Psoas muscle (tissue), 8 donors: ENCODE data around the gene KIRREL3. TPM values are rescaled to one million over a fixed set of nuclear protein-coding genes. Genes with fewer than 3 reads are reported as not detected.

Experiments
- ATAC-seq, 4 donors: fragments of 200-7000 bp; cut with Tn5 transposase; one replicate each; pipeline ENCODE4 v1.9.1; 2020; ENCODE audit warnings: moderate library complexity in 3 of 4, mild to moderate bottlenecking in 2 of 4
- DNase-seq, 2 donors: peaks; one replicate each; pipeline ENCODE4 v3.0.0-alpha.2; 2020
- H3K27ac ChIP-seq: fragments of 200-600 bp; one replicate; pipeline ENCODE4 v1.8.0; 2022
- H3K27me3 ChIP-seq, 3 donors: fragments of 200-600 bp in 1 of 3; one replicate each; pipeline versions ENCODE4 v1.6.1 to v1.8.0; 2013 to 2022; ENCODE audit warnings: low read length in 2 of 3, mild to moderate bottlenecking in 2 of 3, moderate library complexity in 1 of 3; ENCODE audit not compliant: insufficient read depth in 3 of 3
- H3K36me3 ChIP-seq, 2 donors: fragments of 200-600 bp in 1 of 2; one replicate each; pipeline versions ENCODE4 v1.6.1 to v1.8.0; 2013 to 2022; ENCODE audit warnings: low read depth in 1 of 2, mild to moderate bottlenecking in 1 of 2, moderate library complexity in 1 of 2; ENCODE audit not compliant: insufficient read depth in 1 of 2
- H3K4me1 ChIP-seq: fragments of 200-600 bp; one replicate; pipeline ENCODE4 v1.8.0; 2022
- H3K4me3 ChIP-seq: fragments of 200-600 bp; one replicate; pipeline ENCODE4 v1.8.0; 2022; ENCODE audit warnings: mild to moderate bottlenecking
- H3K9me3 ChIP-seq: fragments of 200-600 bp; one replicate; pipeline ENCODE4 v1.8.0; 2022
- CTCF ChIP-seq: fragments of 200-600 bp; IDR thresholded peaks from one replicate; pipeline ENCODE4 v1.8.0; 2022; ENCODE audit warnings: antibody characterized with exemption
- WGBS, 3 donors: extraction: QIAGEN DNeasy Blood & Tissue Kit; methylation state at CpG; one replicate each; pipeline versions ENCODE4 v1.1.6 to v1.1.7; 2013; 5-methylcytosine and 5-hydroxymethylcytosine counted together
- intact Hi-C, 2 donors: fragments of 100-400 bp; cut with DNase I; formaldehyde crosslinking; loops; one replicate each; pipeline versions ENCODE4 v1.11.0 to v1.14.2; 2022
- polyA plus RNA-seq, 3 donors: library from polyadenylated mRNA; stranded (reverse); fragments of 200-250 nt; gene quantifications; one replicate each; pipeline ENCODE4 v1.2.3, GENCODE V29; 2013
- total RNA-seq, 4 donors: library from RNA; stranded (reverse); fragmentation: NEBNext Ultra II Directional in 2 of 4; extraction: Animal tissue kit (Norgen Biotek cat#: 25700) in 2 of 4; gene quantifications; one replicate each; pipeline versions ENCODE4 v1.2.1 to v1.2.4, GENCODE V29; 2021 to 2023
- donor health status: healthy with polysubstance abuse.
- donor health status: DM: no; HTN: no; CAD: no; lungs with moderate emphysema.
- donor health status: Bipolar disorder and iron deficiency.
- donor health status: healthy.
- donor health status: DM: yes; HTN: yes; CAD: no.
- donor health status: DM: no; HTN: no; CAD: no.
- donor health status: DM: no; HTN: no; CAD: no.
- donor health status: DM: yes; HTN: yes; CAD: no.

Gene KIRREL3
- total and polyA plus RNA-seq, 7 donors, result 0.04 TPM; not detected in 6

GRCh38 chr11:126519764-126520734, 480.5 kb downstream of the KIRREL3 start:
- intact Hi-C loops, result no loop called here
- Histone ChIP-seq H3K4me1 (no peaks in the 10 kb centered on the region), H3K9me3 (no peaks in the 10 kb centered on the region), H3K36me3 (no peaks in the 10 kb centered on the region), H3K27me3 (peaks cover 0 to 31% (median 2%) of the 10 kb centered on the region in 3 donors), H3K27ac (no peak overlapping the region), H3K4me3 (no peak overlapping the region)
- ATAC-seq, result no peak
- WGBS, 3 donors, result 24 to 34% (median 26%) methylated on average over 25 of the region's 25 CpGs
- DNase-seq, result no peak
- TF ChIP-seq CTCF, result no peak

- Histone ChIP-seq H3K4me3 (no peak overlapping the region), H3K4me1 (no peaks in the 10 kb centered on the region), H3K36me3 (no peaks in the 10 kb centered on the region), H3K9me3 (no peaks in the 10 kb centered on the region), H3K27me3 (peaks cover 0 to 31% (median 2%) of the 10 kb centered on the region in 3 donors), H3K27ac (no peak overlapping the region)
- ATAC-seq, result no peak
- WGBS, 3 donors, result 72 to 78% (median 77%) methylated on average over 11 of the region's 11 CpGs
- TF ChIP-seq CTCF, result no peak
- intact Hi-C loops, result no loop called here
- DNase-seq, result no peak
Observed at GRCh38 chr11:126518972-126519690, 481.4 kb downstream of the KIRREL3 start.

GRCh38 chr11:126518071-126518971, 482.2 kb downstream of the KIRREL3 start:
- no peak for TF ChIP-seq CTCF
- DNase-seq (no peak), ATAC-seq (no peak)
- WGBS, 3 donors, result 56 to 61% (median 59%) methylated on average over 20 of the region's 20 CpGs
- Histone ChIP-seq H3K4me3 (no peak overlapping the region), H3K4me1 (no peaks in the 10 kb centered on the region), H3K9me3 (no peaks in the 10 kb centered on the region), H3K36me3 (no peaks in the 10 kb centered on the region), H3K27me3 (peaks cover 0 to 33% (median 1%) of the 10 kb centered on the region in 3 donors), H3K27ac (no peak overlapping the region)
- intact Hi-C loops, result no loop called here

GRCh38 chr11:126515501-126515900, 485.1 kb downstream of the KIRREL3 start:
- peaks cover 0 to 27% (median 0%) of the 10 kb centered on the region in 3 donors for H3K27me3 ChIP-seq
- no peak for DNase-seq
- WGBS, 3 donors, result 84 to 92% (median 91%) methylated on average over 5 of the region's 5 CpGs
- ATAC-seq, result no peak
- intact Hi-C loops, result no loop called here
- no peaks in the 10 kb centered on the region for H3K4me1 ChIP-seq
- H3K9me3 ChIP-seq, result no peaks in the 10 kb centered on the region
- H3K27ac ChIP-seq, result no peak overlapping the region
- H3K4me3 ChIP-seq, result no peak overlapping the region
- no peak for TF ChIP-seq CTCF
- no peaks in the 10 kb centered on the region for H3K36me3 ChIP-seq
